Measurements from ENCODE around the gene OR1J2.

Gene OR1J2

DNA sequence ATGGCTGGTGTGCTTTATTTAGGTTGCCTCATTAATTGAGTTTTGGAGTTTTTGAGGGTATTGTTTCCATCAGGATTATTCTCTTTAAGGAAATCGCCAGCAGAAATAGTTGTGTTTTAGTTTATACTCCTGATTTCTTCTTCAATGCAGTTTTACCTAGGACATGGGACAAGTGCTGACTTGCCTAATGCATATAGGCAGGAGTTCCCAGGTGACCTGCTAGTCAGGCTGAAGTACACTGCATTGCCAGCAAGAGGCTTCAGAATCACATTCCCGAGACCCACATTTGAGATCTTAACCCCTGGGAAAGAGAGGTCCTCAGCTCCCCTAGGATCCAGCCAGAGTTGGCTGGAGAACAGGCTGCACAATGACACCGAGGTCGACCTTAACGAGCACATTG, 40.8 kb downstream of the OR1J2 start:
- no peak for DNase-seq (ENCODE audit: low read depth in 2 of 2)

DNA sequence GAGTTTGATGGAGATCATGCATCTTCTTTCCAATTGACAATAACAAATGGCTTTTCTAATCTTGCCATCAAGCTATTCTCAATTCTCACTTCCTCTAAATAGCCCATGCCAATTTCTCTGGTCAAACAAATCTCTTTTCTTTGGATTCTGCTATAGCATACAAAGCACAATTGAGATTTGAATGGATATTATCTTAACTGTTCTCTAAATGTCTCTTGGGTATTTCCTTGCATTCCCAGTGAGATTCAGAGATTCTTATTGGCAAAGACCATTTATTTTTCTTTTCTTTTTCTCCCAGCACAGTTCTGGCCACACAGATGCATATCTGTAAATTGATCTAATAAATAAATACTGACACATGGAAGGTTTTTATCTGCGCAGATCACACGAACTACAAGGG, 42.2 kb downstream of the OR1J2 start, which contains the start of gene OR1N2:
Gene OR1N2 (plus strand): TSS at position 301 of the 400 bp plus-strand sequence. CDS start 100 bp downstream, outside the sequence.
- DNase-seq (ENCODE audit: low read depth in 2 of 2): no peak

Data from stimulated activated CD4-positive, alpha-beta T cell treated with anti-CD3 and anti-CD28 coated beads, Interleukin-12 subunit alpha, Interleukin-12 subunit beta, amount 100 ng/mL, for 24 hours (primary cell).